Effector memory CD4-positive, alpha-beta T cell (primary cell): ENCODE measurements around the gene GSTO1.

Experiments used
- DNase-seq, 3 donors: peaks; one replicate each; pipeline ENCODE4 v3.0.0-alpha.2; 2020
- H3K27ac ChIP-seq: 2 replicates; pipeline ENCODE4 v1.7.0; 2013; ENCODE audit warnings: mild to moderate bottlenecking, low read length, moderate library complexity; ENCODE audit not compliant: insufficient read depth, poor library complexity, severe bottlenecking
- H3K27me3 ChIP-seq: replicated peaks from 2 replicates; pipeline ENCODE4 v1.7.0; 2013; ENCODE audit warnings: mild to moderate bottlenecking, low read length; ENCODE audit not compliant: insufficient read depth, control insufficient read depth, poor library complexity, severe bottlenecking
- H3K36me3 ChIP-seq: 2 replicates; pipeline ENCODE4 v1.7.0; 2013; ENCODE audit warnings: mild to moderate bottlenecking, low read length, moderate library complexity; ENCODE audit not compliant: control insufficient read depth, insufficient read depth
- H3K4me1 ChIP-seq: 2 replicates; pipeline ENCODE4 v1.7.0; 2013; ENCODE audit warnings: low read length, mild to moderate bottlenecking; ENCODE audit not compliant: control insufficient read depth, insufficient read depth, poor library complexity, severe bottlenecking
- H3K4me3 ChIP-seq: 2 replicates; pipeline ENCODE4 v1.7.0; 2013; ENCODE audit warnings: low read length, low read depth, mild to moderate bottlenecking; ENCODE audit not compliant: insufficient read depth, poor library complexity, severe bottlenecking
- H3K9me3 ChIP-seq: 2 replicates; pipeline ENCODE4 v1.7.0; 2013; ENCODE audit warnings: mild to moderate bottlenecking, low read length, moderate library complexity; ENCODE audit not compliant: control insufficient read depth

GSTO1 gene

DNA sequence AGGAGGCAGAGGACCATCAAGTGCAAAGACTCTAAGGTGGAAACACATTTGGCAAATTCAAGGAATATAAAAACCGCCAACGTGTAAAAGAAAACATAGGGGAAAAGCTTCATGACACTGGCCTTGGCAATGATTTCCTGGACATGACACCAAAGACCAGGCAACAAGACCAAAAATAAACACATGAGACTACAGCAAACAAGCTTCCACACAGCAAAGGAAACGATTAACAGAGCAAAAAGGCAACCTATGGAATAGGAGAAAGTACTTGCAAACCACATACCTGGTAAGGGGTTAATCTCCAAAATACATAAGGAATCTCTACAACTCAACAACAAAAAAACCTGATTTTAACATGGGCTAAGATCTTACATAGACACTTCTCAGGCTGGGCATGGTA is 3.5 kb downstream of the GSTO1 start:
- Histone ChIP-seq H3K4me3 (no peak overlapping the region), H3K36me3 (peaks cover 33% of the 10 kb centered on the region), H3K4me1 (peaks cover 21% of the 10 kb centered on the region), H3K9me3 (no peaks in the 10 kb centered on the region), H3K27me3 (no peaks in the 10 kb centered on the region), H3K27ac (no peak overlapping the region)
- no peak for DNase-seq

DNA sequence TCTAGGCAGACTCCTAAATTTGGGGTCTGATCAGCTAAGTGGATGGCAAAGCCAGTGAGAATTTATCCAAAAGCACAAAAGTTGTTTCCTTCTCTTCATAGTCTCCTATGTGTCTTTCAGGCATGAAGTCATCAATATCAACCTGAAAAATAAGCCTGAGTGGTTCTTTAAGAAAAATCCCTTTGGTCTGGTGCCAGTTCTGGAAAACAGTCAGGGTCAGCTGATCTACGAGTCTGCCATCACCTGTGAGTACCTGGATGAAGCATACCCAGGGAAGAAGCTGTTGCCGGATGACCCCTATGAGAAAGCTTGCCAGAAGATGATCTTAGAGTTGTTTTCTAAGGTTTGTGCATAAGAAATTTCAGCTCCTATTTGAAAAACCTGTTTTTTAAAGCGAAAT is 4.8 kb downstream of the GSTO1 start:
- DNase-seq, result no peak
- Histone ChIP-seq H3K27ac (peak overlapping the region; percentile 29), H3K4me3 (no peak overlapping the region), H3K9me3 (no peaks in the 10 kb centered on the region), H3K4me1 (peaks cover 21% of the 10 kb centered on the region), H3K27me3 (no peaks in the 10 kb centered on the region), H3K36me3 (peaks cover 38% of the 10 kb centered on the region)

DNA sequence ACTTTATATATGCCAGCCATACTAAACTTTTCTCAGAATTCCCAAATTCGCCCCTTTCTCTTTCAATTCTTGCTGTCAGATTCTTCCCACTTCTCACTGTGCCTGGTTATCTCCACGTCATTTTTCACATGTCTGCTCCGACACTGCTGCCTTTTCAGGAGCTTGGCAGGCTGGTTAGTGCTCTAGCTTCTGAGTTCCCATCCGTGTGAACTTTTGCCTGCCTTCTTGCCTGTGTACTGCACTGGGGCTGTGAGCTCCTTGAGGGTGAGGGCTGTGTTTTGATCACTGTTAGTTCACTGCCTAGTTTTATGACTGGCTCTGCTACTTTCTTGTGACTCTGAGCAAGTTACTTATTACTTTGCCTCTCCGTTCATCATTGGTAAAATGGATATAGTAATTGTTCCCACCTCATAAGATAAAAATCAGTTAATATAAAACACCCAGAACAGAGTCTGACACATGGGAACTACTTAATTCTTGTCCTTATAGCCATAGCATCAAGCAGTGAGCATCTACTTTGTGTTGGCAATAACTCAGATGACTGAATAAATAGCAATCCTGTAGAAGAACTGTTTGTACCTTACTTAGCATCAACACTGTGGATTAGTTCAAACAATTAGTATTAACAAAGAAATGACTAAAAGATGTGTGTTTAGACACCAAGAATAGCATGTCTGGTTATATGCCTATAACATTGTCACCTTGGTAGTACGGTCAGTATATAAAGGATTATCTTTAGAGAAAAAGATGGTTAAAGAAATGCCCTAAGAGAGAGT is 5.5 kb downstream of the GSTO1 start:
- Histone ChIP-seq H3K4me1 (peaks cover 21% of the 10 kb centered on the region), H3K9me3 (no peaks in the 10 kb centered on the region), H3K27ac (peak overlapping the region; percentile 25), H3K4me3 (no peak overlapping the region), H3K27me3 (no peaks in the 10 kb centered on the region), H3K36me3 (peaks cover 38% of the 10 kb centered on the region)
- DNase-seq, result no peak

DNA sequence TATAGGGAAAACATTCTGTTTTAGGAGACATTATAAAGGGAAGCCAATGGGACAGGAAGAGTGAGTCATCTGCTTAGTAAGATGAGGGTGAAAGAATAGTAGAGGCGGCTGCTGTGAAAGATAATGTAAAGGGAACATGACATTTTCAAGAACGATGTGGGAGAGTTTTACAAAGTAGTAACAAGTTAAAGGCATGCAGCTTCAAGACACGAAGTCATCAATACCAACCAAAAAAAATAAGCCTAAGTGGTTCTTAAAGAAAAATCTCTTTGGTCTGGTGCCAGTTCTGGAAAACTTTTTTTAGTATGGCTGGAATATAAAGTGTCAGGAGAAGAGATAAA is 6.1 kb downstream of the GSTO1 start:
- Histone ChIP-seq H3K27me3 (no peaks in the 10 kb centered on the region), H3K4me3 (no peak overlapping the region), H3K9me3 (no peaks in the 10 kb centered on the region), H3K27ac (no peak overlapping the region), H3K4me1 (peaks cover 20% of the 10 kb centered on the region), H3K36me3 (peaks cover 38% of the 10 kb centered on the region)
- DNase-seq, result no peak

DNA sequence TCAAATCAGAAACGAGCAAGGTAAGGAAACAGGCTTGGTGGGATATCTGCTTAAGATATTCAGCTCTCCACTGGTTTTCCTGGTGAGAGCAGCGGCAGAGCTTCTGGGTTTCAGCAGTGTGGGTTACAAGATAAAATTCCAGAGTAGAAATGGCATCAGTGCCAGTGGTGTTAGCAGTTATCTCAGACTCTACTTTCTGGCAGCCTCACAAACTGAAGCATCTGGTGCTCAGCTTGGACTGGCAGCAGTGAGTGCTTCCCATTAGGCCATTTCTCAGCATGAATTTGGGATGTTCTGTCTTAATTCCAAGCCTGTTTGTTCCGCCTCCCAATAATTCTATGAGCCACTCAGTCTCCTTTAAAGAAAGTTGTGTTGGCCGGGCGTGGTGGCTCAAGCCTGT is 7.4 kb downstream of the GSTO1 start:
- Histone ChIP-seq H3K27me3 (no peaks in the 10 kb centered on the region), H3K9me3 (no peaks in the 10 kb centered on the region), H3K27ac (peak overlapping the region; percentile 42), H3K36me3 (peaks cover 44% of the 10 kb centered on the region), H3K4me3 (no peak overlapping the region), H3K4me1 (peaks cover 13% of the 10 kb centered on the region)
- no peak for DNase-seq

DNA sequence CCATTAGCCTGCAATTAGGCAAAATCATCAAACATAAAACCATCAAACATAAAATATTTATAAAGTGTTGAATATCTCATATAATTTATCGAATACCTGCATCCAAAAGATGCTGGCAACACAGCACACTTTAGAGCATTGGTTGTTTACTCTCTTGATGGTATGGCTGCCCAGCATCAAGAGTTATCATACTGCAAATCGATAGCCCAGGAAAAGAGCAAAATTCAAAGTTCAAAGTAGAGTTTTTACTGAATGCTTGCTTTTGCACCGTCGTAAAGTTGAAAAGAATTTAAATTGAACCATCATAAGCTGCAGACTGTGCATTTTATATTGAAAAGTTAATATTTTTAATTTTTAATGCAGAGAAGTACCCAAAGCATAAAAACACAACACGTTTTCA is 10.1 kb downstream of the GSTO1 start:
- no peak for DNase-seq
- H3K27ac ChIP-seq, result no peak overlapping the region
- peaks cover 30% of the 10 kb centered on the region for H3K36me3 ChIP-seq
- H3K9me3 ChIP-seq, result no peaks in the 10 kb centered on the region
- no peaks in the 10 kb centered on the region for H3K27me3 ChIP-seq
- peaks cover 23% of the 10 kb centered on the region for H3K4me1 ChIP-seq
- H3K4me3 ChIP-seq, result no peak overlapping the region

DNA sequence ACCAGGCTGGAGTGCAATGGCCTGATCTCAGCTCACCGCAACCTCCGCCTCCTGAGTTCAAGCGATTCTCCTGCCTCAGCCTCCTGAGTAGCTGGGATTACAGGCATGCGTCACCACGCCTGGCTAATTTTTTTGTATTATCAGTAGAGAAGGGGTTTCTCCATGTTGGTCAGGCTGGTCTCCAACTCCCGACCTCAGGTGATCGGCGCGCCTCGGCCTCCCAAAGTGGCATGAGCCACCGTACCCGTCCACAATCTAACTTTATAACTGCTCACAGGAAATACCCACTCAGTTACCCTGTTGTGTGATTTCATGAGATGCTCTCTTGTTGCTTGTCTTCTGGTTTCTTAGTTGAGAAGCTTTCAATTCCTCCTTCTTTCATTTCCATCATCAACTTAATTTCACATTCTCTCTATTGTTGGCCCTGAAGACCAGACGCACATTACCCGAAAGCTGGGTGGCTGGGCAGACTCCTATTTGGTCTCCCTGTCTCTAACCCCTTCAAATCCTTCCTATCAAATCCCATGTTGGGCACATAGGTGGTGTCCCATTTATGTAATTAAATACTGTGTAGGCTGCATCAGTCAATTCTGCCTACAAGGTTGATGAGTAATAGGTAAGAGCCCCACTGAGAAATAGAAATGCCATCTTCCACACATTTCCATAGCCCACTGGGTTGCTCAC is 13.2 kb downstream of the GSTO1 start:
- peak overlapping the region; percentile 94 for H3K27ac ChIP-seq
- no peaks in the 10 kb centered on the region for H3K27me3 ChIP-seq
- no peaks in the 10 kb centered on the region for H3K9me3 ChIP-seq
- no peak for DNase-seq
- peak overlapping the region; percentile 58 for H3K4me3 ChIP-seq
- peaks cover 11% of the 10 kb centered on the region for H3K36me3 ChIP-seq
- peaks cover 10% of the 10 kb centered on the region for H3K4me1 ChIP-seq

DNA sequence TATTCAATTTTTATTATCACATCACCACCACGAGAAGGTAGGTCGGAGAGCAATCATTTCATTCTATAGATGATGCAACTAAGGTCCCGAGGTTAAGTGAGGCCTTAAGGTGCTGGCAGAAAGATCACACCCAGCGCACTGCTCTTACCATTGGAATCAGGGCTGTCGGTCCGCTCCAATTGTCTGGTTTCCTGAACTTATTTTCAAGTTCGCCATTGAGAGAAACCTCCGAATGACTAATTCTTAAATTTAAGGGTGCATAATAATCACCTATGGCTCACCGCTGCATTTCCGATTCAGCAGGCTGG is 13.7 kb downstream of the GSTO1 start:
- no peaks in the 10 kb centered on the region for H3K27me3 ChIP-seq
- H3K4me1 ChIP-seq, result peaks cover 10% of the 10 kb centered on the region
- peaks cover 11% of the 10 kb centered on the region for H3K36me3 ChIP-seq
- peak overlapping the region; percentile 58 for H3K4me3 ChIP-seq
- H3K9me3 ChIP-seq, result no peaks in the 10 kb centered on the region
- H3K27ac ChIP-seq, result peak overlapping the region; percentile 94
- DNase-seq, result no peak

DNA sequence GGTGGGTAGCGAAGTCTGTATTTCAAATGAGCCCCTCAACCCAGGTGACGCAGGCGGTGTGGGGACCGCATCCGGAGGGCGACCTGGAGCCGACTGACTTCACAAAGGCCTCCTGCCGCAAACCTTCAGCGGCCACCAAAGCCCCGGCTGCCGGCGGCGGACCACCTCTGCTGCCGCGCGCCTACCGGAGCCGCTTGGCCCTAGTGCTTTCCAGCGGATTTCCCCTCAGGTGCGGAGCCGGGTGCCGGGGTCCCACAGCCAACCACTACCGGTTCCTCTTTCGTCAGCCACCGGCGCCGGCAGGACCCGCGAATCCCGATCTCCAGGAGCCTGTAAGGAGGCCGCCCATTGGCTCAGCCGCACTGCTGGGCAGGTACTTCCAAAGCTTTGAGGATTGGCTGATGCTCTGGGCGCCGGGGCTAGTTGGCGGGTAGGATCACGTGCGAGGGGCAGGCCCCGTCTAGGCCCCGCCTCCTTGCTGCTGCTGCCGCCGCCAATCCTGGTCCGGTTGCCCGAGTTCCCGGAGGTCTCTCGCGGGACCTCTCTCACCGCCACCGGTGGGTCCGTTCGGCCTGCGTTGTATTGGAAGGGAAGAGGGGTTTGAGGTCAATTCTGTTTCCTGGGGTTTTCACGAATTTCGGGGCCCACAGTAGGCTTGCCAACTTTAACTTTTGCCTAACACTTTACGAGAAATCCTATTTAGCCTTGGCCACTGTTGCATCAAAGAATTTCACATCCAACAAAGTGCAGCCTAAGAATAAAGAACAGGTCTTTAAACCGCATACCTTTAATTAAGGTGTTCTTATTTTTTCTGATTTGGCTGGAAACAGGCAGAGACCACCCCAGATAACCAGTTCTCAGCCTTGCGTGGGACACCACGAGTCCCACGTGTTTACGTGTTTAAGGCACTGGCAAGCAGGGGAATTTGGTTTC is 14.3 kb downstream of the GSTO1 start, which contains the start of gene GSTO2:
Gene GSTO2, plus strand, starts transcription at position 472 of the 933 bp plus-strand sequence. CDS start 5,732 bp downstream, outside the sequence.
- H3K27me3 ChIP-seq, result no peaks in the 10 kb centered on the region
- DNase-seq, result peak; percentile 97 to 99 (median 98)
- H3K36me3 ChIP-seq, result peaks cover 11% of the 10 kb centered on the region
- H3K27ac ChIP-seq, result peak within 1 kb of the TSS; percentile 94
- no peaks in the 10 kb centered on the region for H3K9me3 ChIP-seq
- peaks cover 10% of the 10 kb centered on the region for H3K4me1 ChIP-seq
- H3K4me3 ChIP-seq, result peak within 1 kb of the TSS; percentile 58
